Mucosa of stomach (tissue), 1 donor: ENCODE data around the gene SSR4.

Experiments used
- H3K27me3 ChIP-seq: one replicate; pipeline ENCODE4 v1.7.0; 2013; ENCODE audit warnings: mild to moderate bottlenecking, low read length; ENCODE audit not compliant: control insufficient read depth, insufficient read depth
- H3K36me3 ChIP-seq: one replicate; pipeline ENCODE4 v1.7.0; 2013; ENCODE audit warnings: low read length; ENCODE audit not compliant: control insufficient read depth, insufficient read depth
- H3K4me1 ChIP-seq: one replicate; pipeline ENCODE4 v1.7.0; 2013; ENCODE audit warnings: mild to moderate bottlenecking, low read length; ENCODE audit not compliant: control insufficient read depth, insufficient read depth
- H3K4me3 ChIP-seq: one replicate; pipeline ENCODE4 v1.7.0; 2013; ENCODE audit warnings: low read length
- H3K9ac ChIP-seq: one replicate; pipeline ENCODE4 v1.7.0; 2013; ENCODE audit warnings: mild to moderate bottlenecking, low read length, moderate library complexity
- H3K9me3 ChIP-seq: one replicate; pipeline ENCODE4 v1.7.0; 2013; ENCODE audit warnings: mild to moderate bottlenecking, low read length, moderate library complexity; ENCODE audit not compliant: control insufficient read depth
- donor health status: Pancreatic carcinoma.

SSR4 gene

GRCh38 chrX:153778684-153779101, 15.8 kb upstream of the SSR4 start:
- Histone ChIP-seq H3K9me3 (no peaks in the 10 kb centered on the region), H3K9ac (no peak overlapping the region)

GRCh38 chrX:153779891-153780677, 14.4 kb upstream of the SSR4 start:
- Histone ChIP-seq H3K27me3 (no peaks in the 10 kb centered on the region), H3K4me3 (no peak overlapping the region), H3K4me1 (peaks cover 12% of the 10 kb centered on the region), H3K9me3 (no peaks in the 10 kb centered on the region), H3K36me3 (no peaks in the 10 kb centered on the region), H3K9ac (no peak overlapping the region)

More at GRCh38 chrX:153778684-153779101, 15.8 kb upstream of the SSR4 start:
- Histone ChIP-seq H3K36me3 (no peaks in the 10 kb centered on the region), H3K27me3 (no peaks in the 10 kb centered on the region), H3K4me1 (peaks cover 12% of the 10 kb centered on the region), H3K4me3 (no peak overlapping the region)

- peaks cover 12% of the 10 kb centered on the region for H3K4me1 ChIP-seq
- H3K36me3 ChIP-seq, result no peaks in the 10 kb centered on the region
- no peaks in the 10 kb centered on the region for H3K9me3 ChIP-seq
- no peak within 1 kb of the TSS for H3K9ac ChIP-seq
- no peak within 1 kb of the TSS for H3K4me3 ChIP-seq
- H3K27me3 ChIP-seq, result no peaks in the 10 kb centered on the region
Measured at GRCh38 chrX:153780678-153781427, 13.6 kb upstream of the SSR4 start, which contains the start of gene SRPK3. SRPK3 (plus strand) TSS chrX:153781041; CDS start chrX:153781087, 46 bp downstream.

GRCh38 chrX:153781428-153782047, 12.9 kb upstream of the SSR4 start:
- Histone ChIP-seq H3K4me3 (no peak overlapping the region), H3K36me3 (no peaks in the 10 kb centered on the region), H3K4me1 (peaks cover 12% of the 10 kb centered on the region), H3K9me3 (no peaks in the 10 kb centered on the region), H3K27me3 (no peaks in the 10 kb centered on the region), H3K9ac (no peak overlapping the region)

- no peaks in the 10 kb centered on the region for H3K9me3 ChIP-seq
- no peak overlapping the region for H3K9ac ChIP-seq
- no peak overlapping the region for H3K4me3 ChIP-seq
- H3K27me3 ChIP-seq, result no peaks in the 10 kb centered on the region
- peaks cover 12% of the 10 kb centered on the region for H3K4me1 ChIP-seq
- no peaks in the 10 kb centered on the region for H3K36me3 ChIP-seq
Measured at GRCh38 chrX:153782313-153782712, 12.2 kb upstream of the SSR4 start.

- Histone ChIP-seq H3K9me3 (no peaks in the 10 kb centered on the region), H3K4me3 (no peak overlapping the region), H3K9ac (no peak overlapping the region), H3K36me3 (no peaks in the 10 kb centered on the region), H3K4me1 (peaks cover 12% of the 10 kb centered on the region), H3K27me3 (no peaks in the 10 kb centered on the region)
Measured at GRCh38 chrX:153782871-153783270, 11.6 kb upstream of the SSR4 start.

- peaks cover 12% of the 10 kb centered on the region for H3K4me1 ChIP-seq
- H3K9ac ChIP-seq, result no peak overlapping the region
- H3K27me3 ChIP-seq, result no peaks in the 10 kb centered on the region
- H3K9me3 ChIP-seq, result no peaks in the 10 kb centered on the region
- H3K36me3 ChIP-seq, result no peaks in the 10 kb centered on the region
- H3K4me3 ChIP-seq, result no peak overlapping the region
Measured at GRCh38 chrX:153783378-153784013, 11.0 kb upstream of the SSR4 start.

GRCh38 chrX:153784325-153784967, 10.0 kb upstream of the SSR4 start:
- H3K27me3 ChIP-seq, result no peaks in the 10 kb centered on the region
- no peak overlapping the region for H3K9ac ChIP-seq
- H3K36me3 ChIP-seq, result no peaks in the 10 kb centered on the region
- H3K4me3 ChIP-seq, result no peak overlapping the region
- no peaks in the 10 kb centered on the region for H3K9me3 ChIP-seq
- peaks cover 12% of the 10 kb centered on the region for H3K4me1 ChIP-seq

GRCh38 chrX:153786669-153787068, 7.8 kb upstream of the SSR4 start:
- no peaks in the 10 kb centered on the region for H3K9me3 ChIP-seq
- no peaks in the 10 kb centered on the region for H3K36me3 ChIP-seq
- peaks cover 3% of the 10 kb centered on the region for H3K4me1 ChIP-seq
- H3K27me3 ChIP-seq, result no peaks in the 10 kb centered on the region
- no peak overlapping the region for H3K9ac ChIP-seq
- H3K4me3 ChIP-seq, result no peak overlapping the region

GRCh38 chrX:153789654-153790053, 4.8 kb upstream of the SSR4 start:
- no peak overlapping the region for H3K9ac ChIP-seq
- H3K9me3 ChIP-seq, result no peaks in the 10 kb centered on the region
- no peaks in the 10 kb centered on the region for H3K27me3 ChIP-seq
- peaks cover 10% of the 10 kb centered on the region for H3K4me1 ChIP-seq
- H3K4me3 ChIP-seq, result no peak overlapping the region
- H3K36me3 ChIP-seq, result no peaks in the 10 kb centered on the region

- H3K9ac ChIP-seq, result no peak overlapping the region
- no peaks in the 10 kb centered on the region for H3K9me3 ChIP-seq
- H3K4me1 ChIP-seq, result peaks cover 19% of the 10 kb centered on the region
- no peaks in the 10 kb centered on the region for H3K36me3 ChIP-seq
- no peaks in the 10 kb centered on the region for H3K27me3 ChIP-seq
- H3K4me3 ChIP-seq, result no peak overlapping the region
Measured at GRCh38 chrX:153791104-153791852, 3.2 kb upstream of the SSR4 start.
